Epithelial cell of prostate (primary cell): ENCODE data around the gene LGALS3.

Source experiments
- DNase-seq: peaks from one replicate; pipeline ENCODE4 v3.0.0-alpha.2; 2011; ENCODE audit warnings: low read depth, low spot score
- H3K27ac ChIP-seq: fragments of 450-650 bp; 2 replicates; pipeline ENCODE4 v1.5.1; 2017; ENCODE audit warnings: mild to moderate bottlenecking

The LGALS3 gene

GRCh38 chr14:55170526-55170925, 41.5 kb downstream of the LGALS3 start:
- no peak for DNase-seq
- H3K27ac ChIP-seq: no peak overlapping the region

GRCh38 chr14:55180006-55180405, 51.0 kb downstream of the LGALS3 start:
- no peak for DNase-seq
- no peak overlapping the region for H3K27ac ChIP-seq

GRCh38 chr14:55180434-55180833, 51.4 kb downstream of the LGALS3 start:
- no peak overlapping the region for H3K27ac ChIP-seq
- no peak for DNase-seq

DNA sequence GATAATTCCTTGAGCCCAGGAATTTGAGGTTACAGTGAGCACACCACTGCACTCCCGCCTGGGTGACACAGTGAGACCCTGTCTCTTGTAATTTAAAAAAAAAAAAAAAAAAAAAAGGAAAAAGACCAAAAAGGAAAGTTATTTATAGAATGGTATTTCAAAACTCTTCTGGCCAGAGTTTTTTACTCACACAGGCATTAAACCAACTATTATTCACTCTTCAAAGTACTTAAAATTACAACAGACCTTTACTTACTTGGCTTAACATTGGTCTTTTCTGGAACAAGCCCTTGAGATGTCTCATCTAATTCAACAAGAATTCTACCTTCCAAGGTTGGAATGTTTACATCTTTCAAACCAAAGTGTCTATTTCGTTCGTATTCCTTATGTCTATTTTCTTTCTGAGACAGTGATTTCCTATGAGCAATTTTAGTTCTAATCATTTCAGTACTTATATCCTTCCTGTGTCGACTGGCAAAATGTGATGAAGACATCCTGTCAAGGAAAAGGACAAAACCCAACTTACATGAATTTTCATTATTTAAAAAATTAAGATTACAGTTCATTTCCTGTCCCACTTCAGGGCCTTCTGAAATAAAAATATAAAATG, 59.7 kb downstream of the LGALS3 start:
- DNase-seq: no peak
- H3K27ac ChIP-seq: no peak overlapping the region

DNA sequence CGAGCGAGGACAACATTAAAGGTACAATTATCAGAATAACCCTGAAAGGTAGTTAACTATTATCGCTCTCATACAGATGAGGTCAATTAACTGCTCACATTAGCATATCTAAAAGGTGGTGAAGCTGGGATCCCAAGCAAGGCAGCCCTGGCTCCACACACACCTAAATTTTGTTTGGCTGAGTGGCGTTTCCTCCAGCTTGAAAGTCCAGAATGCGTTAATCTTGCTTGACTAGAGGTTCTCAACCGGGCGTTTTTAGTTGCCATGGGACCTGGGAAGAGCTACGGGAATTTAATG, 61.8 kb downstream of the LGALS3 start:
- DNase-seq: no peak

GRCh38 chr14:55191203-55192053, 62.4 kb downstream of the LGALS3 start, which contains the start of gene DLGAP5:
TSS of gene DLGAP5 (minus strand) at chr14:55191585. CDS start at chr14:55189179, 2,406 bp downstream.
- peak; percentile 76 for DNase-seq
- no peak within 1 kb of the TSS for H3K27ac ChIP-seq

More for the DNA sequence above, 61.8 kb downstream of the LGALS3 start:
- H3K27ac ChIP-seq: no peak overlapping the region

GRCh38 chr14:55192054-55192621, 63.1 kb downstream of the LGALS3 start:
- H3K27ac ChIP-seq: no peak overlapping the region
- no peak for DNase-seq

- DNase-seq: no peak
- no peak overlapping the region for H3K27ac ChIP-seq
Observed at GRCh38 chr14:55194656-55195355, 65.8 kb downstream of the LGALS3 start.
